ENCODE measurements around the gene LASP1.

- TF ChIP-seq EP300 (IDR thresholded peaks at IDR 0.05; ENCODE audit: borderline replicate concordance) (no peak), RAD21 (IDR thresholded peaks at IDR 0.05; ENCODE audit: low read depth) (no peak), TCF12 (IDR thresholded peaks at IDR 0.05; ENCODE audit: low read depth) (no peak), NFIC (IDR thresholded peaks at IDR 0.05) (no peak), TAF1 (IDR thresholded peaks at IDR 0.05; ENCODE audit: low read depth) (no peak)
- TF ChIP-seq, protein P1, sequence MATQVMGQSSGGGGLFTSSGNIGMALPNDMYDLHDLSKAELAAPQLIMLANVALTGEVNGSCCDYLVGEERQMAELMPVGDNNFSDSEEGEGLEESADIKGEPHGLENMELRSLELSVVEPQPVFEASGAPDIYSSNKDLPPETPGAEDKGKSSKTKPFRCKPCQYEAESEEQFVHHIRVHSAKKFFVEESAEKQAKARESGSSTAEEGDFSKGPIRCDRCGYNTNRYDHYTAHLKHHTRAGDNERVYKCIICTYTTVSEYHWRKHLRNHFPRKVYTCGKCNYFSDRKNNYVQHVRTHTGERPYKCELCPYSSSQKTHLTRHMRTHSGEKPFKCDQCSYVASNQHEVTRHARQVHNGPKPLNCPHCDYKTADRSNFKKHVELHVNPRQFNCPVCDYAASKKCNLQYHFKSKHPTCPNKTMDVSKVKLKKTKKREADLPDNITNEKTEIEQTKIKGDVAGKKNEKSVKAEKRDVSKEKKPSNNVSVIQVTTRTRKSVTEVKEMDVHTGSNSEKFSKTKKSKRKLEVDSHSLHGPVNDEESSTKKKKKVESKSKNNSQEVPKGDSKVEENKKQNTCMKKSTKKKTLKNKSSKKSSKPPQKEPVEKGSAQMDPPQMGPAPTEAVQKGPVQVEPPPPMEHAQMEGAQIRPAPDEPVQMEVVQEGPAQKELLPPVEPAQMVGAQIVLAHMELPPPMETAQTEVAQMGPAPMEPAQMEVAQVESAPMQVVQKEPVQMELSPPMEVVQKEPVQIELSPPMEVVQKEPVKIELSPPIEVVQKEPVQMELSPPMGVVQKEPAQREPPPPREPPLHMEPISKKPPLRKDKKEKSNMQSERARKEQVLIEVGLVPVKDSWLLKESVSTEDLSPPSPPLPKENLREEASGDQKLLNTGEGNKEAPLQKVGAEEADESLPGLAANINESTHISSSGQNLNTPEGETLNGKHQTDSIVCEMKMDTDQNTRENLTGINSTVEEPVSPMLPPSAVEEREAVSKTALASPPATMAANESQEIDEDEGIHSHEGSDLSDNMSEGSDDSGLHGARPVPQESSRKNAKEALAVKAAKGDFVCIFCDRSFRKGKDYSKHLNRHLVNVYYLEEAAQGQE (IDR thresholded peaks at IDR 0.05; ENCODE audit: low read depth): no peak
These were observed 33.5 kb downstream of the LASP1 start for GRCh38 chr17:38903404-38903803.
